HG02610 (cell line): ENCODE results near the gene LDAH.
"Not testable (repeated sequence)": the region's sequence is repeated elsewhere in the genome, so short reads cannot be mapped to it uniquely, and the experiment has no call there.

Source experiments
- ATAC-seq: cut with Tn5 transposase; IDR thresholded peaks from one replicate; pipeline ENCODE4 v1.9.1; 2021; ENCODE audit warnings: mild to moderate bottlenecking, moderate library complexity; ENCODE audit not compliant: unreplicated experiment

Gene LDAH

GRCh38 chr2:20724500-20725053 is 98.3 kb downstream of the LDAH start:
- ATAC-seq: no peak

GRCh38 chr2:20723543-20723942 is 99.4 kb downstream of the LDAH start:
- no peak for ATAC-seq

DNA sequence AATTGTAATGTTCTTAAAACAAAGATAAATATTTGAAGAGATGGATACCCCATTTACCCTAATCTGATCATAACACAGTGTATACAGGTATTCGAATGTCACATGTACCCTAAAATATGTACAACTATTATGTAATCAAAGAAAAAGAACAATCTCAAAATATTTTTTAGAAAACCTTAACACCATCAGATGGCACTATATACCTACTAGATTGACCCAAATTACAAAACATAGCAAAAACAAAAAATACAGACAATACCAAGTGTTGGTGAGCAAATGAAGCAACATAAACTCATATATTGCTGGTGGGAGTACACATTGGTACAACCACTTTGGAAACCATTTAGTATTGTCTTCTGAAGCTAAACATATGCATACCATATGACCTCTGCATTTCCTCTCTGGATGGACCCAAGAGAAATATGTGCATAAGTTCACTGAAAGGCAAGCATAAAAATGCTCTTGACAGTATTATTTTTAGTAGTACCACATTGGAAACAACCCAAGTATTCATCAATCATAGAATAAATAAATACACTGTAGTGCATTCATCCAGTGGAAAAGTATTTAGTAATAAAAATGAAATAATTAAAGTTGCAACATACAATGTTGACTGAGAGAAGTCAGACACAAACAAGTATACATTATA is 100.2 kb downstream of the LDAH start:
- ATAC-seq: no peak

GRCh38 chr2:20717641-20718040 is 105.3 kb downstream of the LDAH start:
- ATAC-seq: no peak

DNA sequence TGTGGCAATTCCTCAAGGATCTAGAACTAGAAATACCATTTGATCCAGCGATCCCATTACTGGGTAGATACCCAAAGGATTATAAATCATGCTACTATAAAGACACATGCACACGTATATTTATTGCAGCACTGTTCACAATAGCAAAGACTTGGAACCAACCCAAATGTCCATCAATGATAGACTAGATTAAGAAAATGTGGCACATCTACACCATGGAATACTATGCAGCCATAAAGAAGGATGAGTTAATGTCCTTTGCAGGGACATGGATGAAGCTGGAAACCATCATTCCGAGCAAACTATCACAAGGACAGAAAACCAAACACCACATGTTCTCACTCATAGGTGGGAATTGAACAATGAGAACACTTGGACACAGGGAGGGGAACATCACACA is 106.7 kb downstream of the LDAH start:
- ATAC-seq: not testable (repeated sequence)

DNA sequence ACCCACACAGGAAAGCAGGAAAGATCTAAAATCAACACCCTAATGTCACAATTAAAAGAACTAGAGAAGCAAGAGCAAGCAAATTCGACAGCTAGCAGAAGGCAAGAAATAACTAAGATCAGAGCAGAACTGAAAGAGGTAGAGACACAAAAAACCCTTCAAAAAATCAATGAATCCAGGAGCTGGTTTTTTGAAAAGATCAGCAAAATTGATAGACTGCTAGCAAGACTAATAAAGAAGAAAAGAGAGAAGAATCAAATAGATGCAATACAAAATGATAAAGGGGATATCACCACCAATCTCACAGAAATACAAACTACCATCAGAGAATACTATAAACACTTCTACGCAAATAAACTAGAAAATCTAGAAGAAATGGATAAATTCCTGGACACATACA is 108.5 kb downstream of the LDAH start:
- not testable (repeated sequence) for ATAC-seq

GRCh38 chr2:20713585-20713984 is 109.3 kb downstream of the LDAH start:
- not testable (repeated sequence) for ATAC-seq

DNA sequence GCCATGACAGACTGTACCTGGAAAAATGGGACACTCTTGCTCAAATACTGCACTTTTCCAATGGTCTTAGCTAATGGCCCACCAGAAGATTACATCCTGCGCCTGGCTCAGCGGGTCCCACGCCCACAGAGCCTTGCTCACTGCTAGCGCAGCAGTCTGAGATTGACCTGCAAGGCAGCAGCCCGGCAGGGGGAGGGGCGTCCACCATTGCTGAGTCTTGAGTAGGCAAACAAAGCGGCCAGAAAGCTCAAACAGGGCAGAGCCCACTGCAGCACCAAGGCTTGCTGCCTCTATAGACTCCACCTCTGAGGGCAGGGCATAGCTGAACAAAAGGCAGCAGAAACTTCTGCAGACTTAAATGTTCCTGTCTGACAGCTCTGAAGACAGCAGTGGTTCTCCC is 111.3 kb downstream of the LDAH start:
- ATAC-seq: not testable (repeated sequence)

GRCh38 chr2:20707601-20708000 is 115.3 kb downstream of the LDAH start:
- no peak for ATAC-seq

- ATAC-seq: no peak
Measured at GRCh38 chr2:20706786-20707185, 116.1 kb downstream of the LDAH start.

GRCh38 chr2:20706217-20706616 is 116.7 kb downstream of the LDAH start:
- no peak for ATAC-seq

GRCh38 chr2:20704886-20705285 is 118.0 kb downstream of the LDAH start:
- ATAC-seq: no peak

- no peak for ATAC-seq
Measured at GRCh38 chr2:20702563-20702962, 120.3 kb downstream of the LDAH start.

DNA sequence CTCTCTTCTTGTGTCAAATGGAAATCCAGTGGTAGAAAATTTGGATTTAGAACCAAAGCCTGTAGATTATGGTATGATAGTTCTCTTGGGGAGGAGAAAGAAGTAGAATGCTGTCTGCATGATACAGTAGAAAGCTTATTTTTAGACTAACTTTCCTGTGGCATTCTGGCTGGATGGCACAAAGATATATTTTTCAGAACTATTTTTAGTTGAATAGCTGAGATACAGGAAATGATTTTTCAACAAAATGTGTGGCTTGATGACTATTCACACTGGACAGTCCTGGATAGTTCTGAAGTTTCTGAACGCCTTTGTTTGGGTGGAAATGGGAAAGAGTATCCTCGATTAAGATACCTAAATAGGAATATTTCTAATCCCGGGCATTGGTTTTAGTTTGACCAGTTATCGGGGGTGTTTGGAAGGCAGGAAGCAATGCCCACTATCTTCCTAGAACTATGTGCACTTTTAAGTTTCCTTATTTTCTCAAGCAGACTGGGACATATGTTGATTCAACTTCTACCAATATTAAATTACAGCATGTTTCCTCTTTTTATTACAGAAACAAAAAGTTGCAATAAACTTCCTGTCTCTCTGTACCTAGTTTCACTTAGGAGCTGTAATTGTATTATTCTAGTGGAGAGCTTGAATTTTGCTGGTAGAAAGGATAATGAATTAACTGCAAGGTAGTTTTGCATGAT is 123.8 kb downstream of the LDAH start:
- peak; percentile 41 for ATAC-seq

DNA sequence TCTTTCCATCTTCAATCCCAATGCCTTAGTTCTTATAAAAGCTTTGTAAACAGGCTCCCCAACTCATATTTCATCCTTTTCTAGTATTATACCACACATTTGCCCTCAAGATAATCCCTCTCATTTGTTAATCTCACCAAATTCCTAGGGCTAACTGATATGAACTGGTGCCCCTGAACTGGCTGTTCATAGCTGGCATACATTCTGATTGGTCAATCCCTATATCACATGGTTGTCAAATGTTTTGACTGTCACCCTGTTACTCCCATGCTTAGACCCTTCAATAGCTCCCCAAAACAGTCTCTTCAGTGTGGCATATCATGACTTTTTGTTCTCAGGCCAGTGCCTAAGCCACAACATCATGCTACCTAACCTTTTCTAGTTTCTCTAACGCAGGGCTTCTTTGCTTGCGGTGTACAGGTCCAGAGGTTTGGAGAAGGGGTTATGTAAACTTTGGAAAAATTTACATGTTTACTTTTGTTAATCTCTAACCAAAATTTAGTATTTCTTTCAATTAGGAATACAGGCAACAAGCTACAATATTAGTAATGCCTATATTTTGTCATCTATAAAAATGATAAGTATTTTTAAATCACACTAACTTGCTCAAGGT is 125.5 kb downstream of the LDAH start:
- no peak for ATAC-seq

DNA sequence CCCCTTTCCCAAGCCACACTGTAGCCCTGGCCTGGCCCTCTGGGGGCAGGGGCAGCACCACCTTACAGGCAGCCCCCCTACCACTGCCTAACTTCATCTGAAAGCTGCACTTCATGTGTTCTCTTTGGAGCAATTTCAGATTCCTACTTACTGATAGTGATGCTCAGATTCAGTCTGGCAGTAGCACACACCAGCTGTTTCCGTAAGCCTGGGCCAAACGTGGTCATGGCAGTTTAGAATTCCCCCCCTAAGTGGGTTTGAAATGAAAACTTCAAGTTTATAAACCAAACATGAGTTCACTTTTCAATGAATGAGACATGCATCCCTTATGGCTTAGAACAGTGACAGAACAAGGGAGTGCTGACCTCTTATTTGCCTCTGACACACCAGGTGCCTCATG is 126.5 kb downstream of the LDAH start:
- ATAC-seq: no peak

- ATAC-seq: no peak
Measured at GRCh38 chr2:20693317-20693716, 129.6 kb downstream of the LDAH start.

- no peak for ATAC-seq
Measured at GRCh38 chr2:20692081-20692480, 130.8 kb downstream of the LDAH start.

DNA sequence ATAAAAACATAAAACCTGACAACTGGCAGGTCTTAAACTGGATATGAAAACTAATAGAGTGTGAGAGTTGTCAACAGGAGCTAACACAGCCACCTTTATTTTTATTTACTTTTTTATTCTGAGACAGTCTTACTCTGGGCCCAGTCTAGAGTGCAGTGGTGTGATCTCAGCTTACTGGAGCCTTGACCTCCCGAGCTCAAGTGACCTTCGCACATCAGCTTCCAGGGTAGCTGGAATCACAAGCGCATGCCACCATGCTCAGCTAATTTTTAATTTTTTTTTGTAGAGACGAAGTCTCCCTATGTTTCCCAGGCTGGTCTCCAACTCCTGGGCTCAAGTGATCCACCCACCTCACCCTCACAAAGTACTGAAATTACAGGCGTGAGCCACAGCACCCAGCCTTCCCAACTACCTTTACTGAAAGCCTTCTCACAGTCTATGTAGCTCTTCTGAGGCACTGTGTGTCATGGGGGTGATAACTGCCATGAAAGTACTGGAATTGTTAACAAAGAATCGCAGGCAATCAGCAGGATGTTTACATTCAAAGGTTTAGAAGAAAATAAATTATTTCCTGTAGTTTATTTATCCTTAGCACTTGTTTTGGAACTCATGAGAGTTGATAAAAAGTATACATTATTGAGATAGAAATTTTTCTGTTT is 131.7 kb downstream of the LDAH start:
- no peak for ATAC-seq

DNA sequence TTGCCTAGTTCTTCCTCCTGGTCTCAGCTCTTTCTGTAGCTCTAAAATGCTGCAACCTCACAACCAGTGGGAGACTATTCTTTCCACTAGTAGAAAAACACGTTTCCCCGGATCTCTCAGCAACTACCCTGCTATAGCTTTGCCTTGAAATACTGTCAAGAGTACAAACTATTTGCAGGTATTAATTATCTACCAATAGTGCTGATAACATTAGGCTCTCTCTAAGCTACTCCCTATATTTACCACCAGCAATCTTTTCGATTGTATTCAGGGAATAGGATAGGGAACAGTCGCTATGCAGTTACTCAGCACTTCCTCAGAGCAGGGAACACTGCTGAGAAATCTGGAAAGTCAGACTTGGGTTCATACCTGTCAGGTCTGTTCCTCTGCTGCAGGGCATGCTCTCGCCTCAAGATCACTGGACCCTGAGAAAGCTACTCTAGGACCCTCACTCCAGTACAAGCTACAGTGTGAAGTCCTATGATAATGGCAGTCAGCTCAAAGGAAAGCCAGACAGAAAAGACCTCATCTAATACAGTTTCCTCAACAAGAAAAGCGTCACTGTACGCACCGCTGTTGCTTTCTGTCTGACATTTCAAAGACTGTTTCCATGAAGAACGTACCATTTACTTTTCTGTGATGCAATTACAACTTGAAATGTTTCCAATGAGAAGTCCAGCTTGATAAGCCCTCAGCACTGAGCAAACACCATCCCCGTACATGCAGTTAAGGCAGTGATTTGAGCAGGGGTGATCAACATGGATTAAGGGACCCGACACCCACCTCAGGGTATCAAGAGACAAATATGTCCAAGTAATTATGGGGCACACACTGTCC is 133.3 kb downstream of the LDAH start:
- ATAC-seq: no peak
